Fibroblast of the aortic adventitia (primary cell): ENCODE data around the gene PNPLA6. TPM values are rescaled to one million over a fixed set of nuclear protein-coding genes. Genes with fewer than 3 reads are reported as not detected.

Experiments used
- DNase-seq: peaks from one replicate; pipeline ENCODE4 v3.0.0-alpha.2; 2010; ENCODE audit warnings: low read depth
- H3K4me3 ChIP-seq: 2 replicates; pipeline ENCODE4 v1.5.1; 2011; ENCODE audit warnings: low read depth, mild to moderate bottlenecking, control low read depth, low read length, moderate library complexity
- total RNA-seq: library from RNA; depleted of rRNA; stranded (reverse); fragments of >200 nt; gene quantifications from 2 replicates; pipeline ENCODE4 v1.2.3, GENCODE V29; 2012; ENCODE audit warnings: low replicate concordance
- TF ChIP-seq, protein P1 (sequence below): IDR thresholded peaks from 2 replicates; pipeline ENCODE4 v1.5.1; 2011; ENCODE audit warnings: mild to moderate bottlenecking, low read length, control low read depth, inconsistent platforms; ENCODE audit not compliant: insufficient read depth

The PNPLA6 gene
- total RNA-seq, 1 donor, result 67.8 TPM

DNA sequence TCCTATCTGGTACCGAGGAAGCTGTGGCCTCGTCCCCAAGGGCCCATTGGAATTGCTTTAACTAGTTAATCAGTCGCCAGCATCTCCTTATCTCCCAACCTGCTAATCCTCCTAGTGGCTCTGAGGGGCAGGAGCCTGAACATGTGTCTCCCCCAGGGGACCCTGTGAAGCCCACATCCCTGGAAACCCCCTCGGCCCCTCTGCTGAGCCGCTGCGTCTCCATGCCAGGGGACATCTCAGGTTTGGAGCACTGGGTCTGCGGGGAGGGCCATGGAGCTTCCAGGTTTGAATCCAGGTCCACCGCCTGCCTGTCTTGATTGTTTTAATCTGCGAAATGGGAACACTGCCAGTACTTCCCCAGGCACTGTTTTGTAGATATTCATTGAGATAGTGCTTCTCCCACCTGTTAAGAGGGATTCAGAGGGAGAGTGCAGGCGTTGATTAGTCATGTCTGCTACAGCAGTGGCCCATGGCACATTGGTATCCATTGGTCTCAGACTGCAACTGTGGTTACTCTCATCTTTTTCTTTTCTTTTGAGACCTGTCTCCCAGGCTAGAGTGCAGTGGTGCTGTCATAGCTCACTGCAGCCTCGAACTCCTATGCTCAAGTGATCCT is 6.4 kb downstream of the PNPLA6 start:
- DNase-seq, result no peak
- no peak overlapping the region for H3K4me3 ChIP-seq
- TF ChIP-seq, protein P1, sequence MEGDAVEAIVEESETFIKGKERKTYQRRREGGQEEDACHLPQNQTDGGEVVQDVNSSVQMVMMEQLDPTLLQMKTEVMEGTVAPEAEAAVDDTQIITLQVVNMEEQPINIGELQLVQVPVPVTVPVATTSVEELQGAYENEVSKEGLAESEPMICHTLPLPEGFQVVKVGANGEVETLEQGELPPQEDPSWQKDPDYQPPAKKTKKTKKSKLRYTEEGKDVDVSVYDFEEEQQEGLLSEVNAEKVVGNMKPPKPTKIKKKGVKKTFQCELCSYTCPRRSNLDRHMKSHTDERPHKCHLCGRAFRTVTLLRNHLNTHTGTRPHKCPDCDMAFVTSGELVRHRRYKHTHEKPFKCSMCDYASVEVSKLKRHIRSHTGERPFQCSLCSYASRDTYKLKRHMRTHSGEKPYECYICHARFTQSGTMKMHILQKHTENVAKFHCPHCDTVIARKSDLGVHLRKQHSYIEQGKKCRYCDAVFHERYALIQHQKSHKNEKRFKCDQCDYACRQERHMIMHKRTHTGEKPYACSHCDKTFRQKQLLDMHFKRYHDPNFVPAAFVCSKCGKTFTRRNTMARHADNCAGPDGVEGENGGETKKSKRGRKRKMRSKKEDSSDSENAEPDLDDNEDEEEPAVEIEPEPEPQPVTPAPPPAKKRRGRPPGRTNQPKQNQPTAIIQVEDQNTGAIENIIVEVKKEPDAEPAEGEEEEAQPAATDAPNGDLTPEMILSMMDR, result no peak

DNA sequence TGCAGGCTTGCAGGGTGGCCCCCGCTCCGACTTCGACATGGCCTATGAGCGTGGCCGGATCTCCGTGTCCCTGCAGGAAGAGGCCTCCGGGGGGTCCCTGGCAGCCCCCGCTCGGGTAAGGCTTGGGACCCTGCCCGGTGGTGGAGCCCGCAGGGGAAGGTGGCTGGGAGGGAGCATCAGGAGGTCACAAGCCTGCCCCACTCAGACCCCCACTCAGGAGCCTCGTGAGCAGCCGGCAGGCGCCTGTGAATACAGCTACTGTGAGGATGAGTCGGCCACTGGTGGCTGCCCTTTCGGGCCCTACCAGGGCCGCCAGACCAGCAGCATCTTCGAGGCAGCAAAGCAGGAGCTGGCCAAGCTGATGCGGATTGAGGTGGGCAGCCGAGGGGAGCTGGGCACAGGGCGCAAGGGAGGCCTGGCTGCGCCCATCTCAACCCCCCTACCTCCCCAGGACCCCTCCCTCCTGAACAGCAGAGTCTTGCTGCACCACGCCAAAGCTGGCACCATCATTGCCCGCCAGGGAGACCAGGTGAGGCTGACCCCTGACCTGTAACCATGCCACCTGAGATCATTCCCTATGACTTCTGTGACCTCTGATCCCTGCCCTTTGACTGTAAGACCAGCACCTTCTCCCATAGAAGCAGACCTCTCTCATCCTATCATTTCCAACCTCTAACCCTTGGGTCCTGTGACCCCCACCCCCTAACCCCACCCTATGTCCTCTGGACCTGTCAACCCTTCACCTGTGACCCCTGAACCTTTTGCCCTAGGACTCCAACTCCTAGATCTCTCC is 7.2 kb downstream of the PNPLA6 start:
- H3K4me3 ChIP-seq, result no peak overlapping the region
- TF ChIP-seq, protein P1, result no peak
- DNase-seq, result no peak

DNA sequence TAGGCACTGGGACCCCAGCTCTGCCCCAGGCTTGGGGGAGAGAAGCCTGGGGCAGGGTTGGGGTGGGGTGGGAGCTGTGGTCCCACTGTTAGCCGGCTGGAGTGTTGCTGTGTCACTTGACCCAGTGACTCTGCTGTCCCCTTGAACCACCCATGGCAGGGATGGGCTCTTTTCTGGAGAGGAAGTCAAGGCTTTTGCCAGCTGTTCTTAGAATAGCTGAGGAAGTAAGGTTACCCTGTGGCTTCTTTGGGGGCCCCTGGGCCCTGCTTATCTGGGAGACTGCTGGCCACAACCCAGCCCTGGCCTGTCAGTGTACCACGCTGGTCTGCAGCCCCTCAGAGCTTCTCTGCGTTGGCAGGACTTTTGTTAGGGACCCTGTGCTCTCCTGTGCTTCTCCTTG is 9.1 kb downstream of the PNPLA6 start:
- TF ChIP-seq, protein P1, result no peak
- H3K4me3 ChIP-seq, result no peak overlapping the region
- DNase-seq, result no peak

DNA sequence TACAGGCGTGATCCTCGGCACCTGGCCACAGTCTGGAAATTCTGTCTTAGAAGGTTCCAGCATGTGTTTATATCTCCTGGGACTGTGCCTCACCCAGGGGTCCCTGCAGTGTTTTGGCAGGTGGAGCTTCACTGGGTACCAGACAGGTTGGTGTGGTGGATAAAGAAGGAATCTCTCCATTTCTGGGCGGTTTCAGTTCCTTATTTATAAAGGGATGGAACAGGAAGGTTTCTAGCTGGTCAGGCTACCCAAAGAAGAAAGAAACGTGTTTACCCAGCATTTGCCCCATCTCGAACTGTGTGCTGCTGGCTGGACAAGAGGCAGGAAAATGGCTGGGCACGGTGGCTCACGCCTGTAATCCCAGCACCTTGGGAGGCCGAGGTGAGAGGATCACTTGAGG is 9.8 kb downstream of the PNPLA6 start:
- H3K4me3 ChIP-seq, result no peak overlapping the region
- DNase-seq, result no peak
- TF ChIP-seq, protein P1, result no peak

DNA sequence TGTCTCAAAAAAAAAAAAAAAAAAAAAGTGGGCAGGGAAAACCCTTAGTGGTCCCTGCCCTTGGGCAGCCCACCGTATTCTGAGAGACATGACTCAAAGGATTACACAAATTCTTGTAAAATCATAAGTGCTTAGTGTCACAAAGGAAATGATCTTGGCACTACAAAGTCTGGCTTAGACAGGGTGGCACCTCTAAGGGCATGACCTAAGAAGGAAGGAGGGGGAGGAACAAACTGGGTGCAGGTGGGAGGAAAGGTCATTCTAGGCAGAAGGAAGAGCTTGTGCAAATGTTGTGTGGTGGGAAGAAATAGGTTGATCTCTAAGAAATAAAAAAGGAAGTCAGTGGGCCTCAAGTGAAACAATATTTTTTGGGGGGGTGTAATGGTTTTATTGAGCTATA is 10.4 kb downstream of the PNPLA6 start:
- H3K4me3 ChIP-seq, result no peak overlapping the region
- TF ChIP-seq, protein P1, result no peak
- no peak for DNase-seq

DNA sequence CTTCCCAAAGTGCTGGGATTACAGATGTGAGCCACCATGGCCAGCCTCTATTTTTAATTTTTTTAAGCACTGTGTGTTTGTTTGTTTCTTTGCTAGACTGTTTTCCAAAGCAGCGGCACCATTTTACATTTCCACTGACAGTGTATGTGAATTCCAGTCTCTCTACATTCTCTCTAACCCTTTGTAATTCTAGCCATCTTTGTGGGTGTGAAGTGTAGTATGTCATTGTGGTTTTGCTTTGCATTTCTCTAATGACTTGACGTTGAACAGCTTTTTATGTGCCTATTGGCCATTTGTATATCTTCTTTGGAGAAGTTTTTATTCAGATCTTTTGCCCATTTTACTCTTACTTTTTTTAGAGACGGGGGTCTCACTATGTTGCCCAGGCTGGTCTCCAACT is 11.6 kb downstream of the PNPLA6 start:
- TF ChIP-seq, protein P1, result no peak
- H3K4me3 ChIP-seq, result no peak overlapping the region
- DNase-seq, result no peak
